IMR-90 (cell line): ENCODE data around the gene CEP170B. TPM values are rescaled to one million over a fixed set of nuclear protein-coding genes. Genes with fewer than 3 reads are reported as not detected.

Source experiments
- ATAC-seq: fragments of 200-7000 bp; cut with Tn5 transposase; 2 replicates; pipeline ENCODE4 v1.9.1; 2020; ENCODE audit warnings: low read depth, mild to moderate bottlenecking, moderate library complexity
- BruUV-seq: library from RNA; stranded (reverse); fragments of 400-500 nt; replicated peaks from 2 replicates; lab custom pipeline; 2021; lab: Mats Ljungman, UMichigan
- CTCF ChIA-PET: fragments of 300-600 bp; formaldehyde crosslinking; extraction: SDS; loops from one replicate; lab custom pipeline; 2021; ENCODE audit warnings: antibody characterized with exemption; lab: Yijun Ruan, JAX
- POLR2A ChIA-PET: fragments of 300-600 bp; sonication (Branson Sonifier 250); formaldehyde crosslinking; loops from one replicate; lab custom pipeline; 2022; ENCODE audit warnings: antibody characterized with exemption; ENCODE audit not compliant: unreplicated experiment; lab: Charles Lee
- DNase-seq: peaks from one replicate; pipeline ENCODE4 v3.0.0; 2013
- H2AFZ ChIP-seq: replicated peaks from 2 replicates; pipeline ENCODE3; 2013; ENCODE audit warnings: low read length, mild to moderate bottlenecking; ENCODE audit not compliant: poor library complexity
- H2AK5ac ChIP-seq: 2 replicates; pipeline ENCODE4 v1.6.1; 2013; ENCODE audit warnings: low read depth, low read length, inconsistent platforms
- H2AK9ac ChIP-seq: replicated peaks from 2 replicates; pipeline ENCODE3; 2013; ENCODE audit warnings: mild to moderate bottlenecking, low read depth, low read length, moderate library complexity; ENCODE audit not compliant: poor library complexity
- H2BK120ac ChIP-seq: 2 replicates; pipeline ENCODE4 v1.6.1; 2013; ENCODE audit warnings: low read depth, low read length, inconsistent platforms
- H2BK15ac ChIP-seq: 3 replicates; pipeline ENCODE4 v1.6.1; 2013; ENCODE audit warnings: low read depth, low read length, inconsistent platforms
- H2BK20ac ChIP-seq: 2 replicates; pipeline ENCODE4 v1.6.1; 2013; ENCODE audit warnings: low read depth, mild to moderate bottlenecking, inconsistent platforms, low read length, moderate library complexity
- H2BK5ac ChIP-seq: 2 replicates; pipeline ENCODE4 v1.6.1; 2013; ENCODE audit warnings: mild to moderate bottlenecking, low read depth, low read length, inconsistent platforms; ENCODE audit not compliant: poor library complexity, severe bottlenecking
- H3K14ac ChIP-seq: replicated peaks from 2 replicates; pipeline ENCODE4 v1.6.1; 2013; ENCODE audit warnings: low read depth, low read length, inconsistent platforms
- H3K18ac ChIP-seq: 2 replicates; pipeline ENCODE4 v1.6.1; 2013; ENCODE audit warnings: low read depth, low read length, control low read depth
- H3K23ac ChIP-seq: 2 replicates; pipeline ENCODE4 v1.6.1; 2013; ENCODE audit warnings: low read depth, low read length, inconsistent platforms
- H3K27ac ChIP-seq: 2 replicates; pipeline ENCODE4 v1.5.1; 2013; ENCODE audit warnings: mild to moderate bottlenecking, control low read depth, low read length; ENCODE audit not compliant: insufficient read depth
- H3K27me3 ChIP-seq: 2 replicates; pipeline ENCODE4 v1.6.1; 2013; ENCODE audit warnings: low read length; ENCODE audit not compliant: control insufficient read depth, insufficient read depth
- H3K36me3 ChIP-seq: 2 replicates; pipeline ENCODE4 v1.6.1; 2013; ENCODE audit warnings: low read length, mixed read lengths; ENCODE audit not compliant: control insufficient read depth, insufficient read depth
- H3K4ac ChIP-seq: 2 replicates; pipeline ENCODE4 v1.6.1; 2013; ENCODE audit warnings: low read depth, low read length, inconsistent platforms
- H3K4me1 ChIP-seq: 2 replicates; pipeline ENCODE4 v1.6.1; 2013; ENCODE audit warnings: low read length, mixed read lengths; ENCODE audit not compliant: control insufficient read depth, insufficient read depth
- H3K4me2 ChIP-seq: 2 replicates; pipeline ENCODE4 v1.6.1; 2013; ENCODE audit warnings: low read depth, mild to moderate bottlenecking, control low read depth, low read length, moderate library complexity
- H3K4me3 ChIP-seq: 2 replicates; pipeline ENCODE4 v1.5.1; 2013; ENCODE audit warnings: low read depth, mild to moderate bottlenecking, control low read depth, low read length, moderate library complexity; ENCODE audit not compliant: insufficient read depth
- H3K56ac ChIP-seq: 2 replicates; pipeline ENCODE4 v1.6.1; 2013; ENCODE audit warnings: low read length, inconsistent platforms; ENCODE audit not compliant: insufficient read depth; ENCODE audit errors: extremely low read depth
- H3K79me1 ChIP-seq, 2 experiments: 2 replicates each; pipeline ENCODE4 v1.6.1; 2013; ENCODE audit warnings: low read length in 2 of 2, inconsistent platforms in 1 of 2, low read depth in 1 of 2
- H3K9ac ChIP-seq: 2 replicates; pipeline ENCODE4 v1.6.1; 2013; ENCODE audit warnings: low read depth, low read length, control low read depth
- H3K9me1 ChIP-seq: 2 replicates; pipeline ENCODE4 v1.6.1; 2013; ENCODE audit warnings: low read length, inconsistent platforms; ENCODE audit not compliant: insufficient read depth
- H3K9me3 ChIP-seq: 2 replicates; pipeline ENCODE4 v1.6.1; 2013; ENCODE audit warnings: low read length; ENCODE audit not compliant: control insufficient read depth, insufficient read depth
- H4K20me1 ChIP-seq: 2 replicates; pipeline ENCODE4 v1.6.1; 2013; ENCODE audit warnings: low read length, inconsistent platforms; ENCODE audit not compliant: insufficient read depth
- H4K5ac ChIP-seq: 2 replicates; pipeline ENCODE4 v1.6.1; 2013; ENCODE audit warnings: mild to moderate bottlenecking, low read depth, low read length, control low read depth
- H4K8ac ChIP-seq, 2 experiments: 2 replicates each; pipeline ENCODE4 v1.6.1; 2013; ENCODE audit warnings: low read depth in 2 of 2, low read length in 2 of 2, control low read depth in 1 of 2, inconsistent platforms in 1 of 2
- H4K91ac ChIP-seq: 2 replicates; pipeline ENCODE4 v1.6.1; 2013; ENCODE audit warnings: low read depth, low read length, inconsistent platforms; ENCODE audit not compliant: insufficient read depth
- CEBPB ChIP-seq: IDR thresholded peaks from 2 replicates; pipeline ENCODE4 v1.6.1; 2012; ENCODE audit warnings: low read depth, low read length, improper control_type of control experiment
- CHD1 ChIP-seq: IDR thresholded peaks from 2 replicates; pipeline ENCODE4 v1.6.1; 2012; ENCODE audit warnings: low read depth, low read length, improper control_type of control experiment
- CTCF ChIP-seq: conservative IDR thresholded peaks from 2 replicates; pipeline ENCODE4 v1.5.1; 2012; ENCODE audit warnings: mild to moderate bottlenecking, low read depth, low read length, improper control_type of control experiment
- ELK1 ChIP-seq: fragments of 150-350 bp; IDR thresholded peaks from 2 replicates; pipeline ENCODE4 v1.6.1; 2016; ENCODE audit warnings: low read depth, mild to moderate bottlenecking, low read length, moderate library complexity, borderline replicate concordance
- MAFK ChIP-seq: IDR thresholded peaks from 2 replicates; pipeline ENCODE4 v1.6.1; 2012; ENCODE audit warnings: low read depth, low read length, improper control_type of control experiment
- NFE2L2 ChIP-seq: fragments of 150-350 bp; IDR thresholded peaks from 2 replicates; pipeline ENCODE4 v1.6.1; 2016; ENCODE audit warnings: low read depth, mild to moderate bottlenecking, low read length
- POLR2A ChIP-seq: IDR thresholded peaks from 2 replicates; pipeline ENCODE4 v1.6.1; 2012; ENCODE audit warnings: mild to moderate bottlenecking, low read depth, low read length
- RAD21 ChIP-seq: IDR thresholded peaks from 2 replicates; pipeline ENCODE4 v1.6.1; 2012; ENCODE audit warnings: low read length, improper control_type of control experiment
- RCOR1 ChIP-seq: IDR thresholded peaks from 2 replicates; pipeline ENCODE4 v1.6.1; 2012; ENCODE audit warnings: mild to moderate bottlenecking, low read length, improper control_type of control experiment; ENCODE audit not compliant: insufficient replicate concordance
- RFX5 ChIP-seq: IDR thresholded peaks from 2 replicates; pipeline ENCODE4 v1.8.0; 2012; ENCODE audit warnings: low read depth, mild to moderate bottlenecking, low read length, moderate library complexity
- USF2 ChIP-seq: fragments of 150-350 bp; IDR thresholded peaks from 2 replicates; pipeline ENCODE4 v1.6.1; 2017; ENCODE audit warnings: mild to moderate bottlenecking, antibody characterized with exemption, low read length, low read depth
- WGBS, 2 experiments: methylation state at CpG; one replicate each; pipeline versions ENCODE4 v1.1.5 to v1.1.7; 2013; ENCODE audit warnings: missing lambda C conversion rate in 2 of 2; ENCODE audit not compliant: insufficient read length in 1 of 2; ENCODE audit errors: extremely low coverage in 2 of 2; 5-methylcytosine and 5-hydroxymethylcytosine counted together
- dilution Hi-C: fragments of 300-500 bp; cut with HindIII; formaldehyde crosslinking; loops from one replicate; pipeline ENCODE4 v1.14.3; 2018; ENCODE audit warnings: low sequenced_read_pairs; ENCODE audit not compliant: unreplicated experiment
- in situ Hi-C: fragments of 300-500 bp; cut with MboI; formaldehyde crosslinking; loops from 3 replicates; pipeline ENCODE4 v1.14.3; 2019; ENCODE audit warnings: low sequenced_read_pairs, inconsistent platforms, mixed read lengths
- intact Hi-C: fragments of 100-400 bp; cut with micrococcal nuclease; formaldehyde crosslinking; loops from 2 replicates; pipeline ENCODE4 v1.10.0; 2022
- polyA plus RNA-seq, 3 experiments: library from polyadenylated mRNA; depleted of rRNA; stranded (reverse); fragments of >200 nt; gene quantifications; 2 replicates each; pipeline ENCODE4 v1.2.3, GENCODE V29; 2012; ENCODE audit warnings: low replicate concordance in 1 of 3
- total RNA-seq: library from RNA; depleted of rRNA; stranded (reverse); fragments of >200 nt; gene quantifications from 2 replicates; pipeline ENCODE4 v1.2.3, GENCODE V29; 2012

Gene CEP170B
- total and polyA plus RNA-seq, 2 of the 4 experiments (the other 2 are of a cell fraction), result 3.6 to 13.1 TPM

DNA sequence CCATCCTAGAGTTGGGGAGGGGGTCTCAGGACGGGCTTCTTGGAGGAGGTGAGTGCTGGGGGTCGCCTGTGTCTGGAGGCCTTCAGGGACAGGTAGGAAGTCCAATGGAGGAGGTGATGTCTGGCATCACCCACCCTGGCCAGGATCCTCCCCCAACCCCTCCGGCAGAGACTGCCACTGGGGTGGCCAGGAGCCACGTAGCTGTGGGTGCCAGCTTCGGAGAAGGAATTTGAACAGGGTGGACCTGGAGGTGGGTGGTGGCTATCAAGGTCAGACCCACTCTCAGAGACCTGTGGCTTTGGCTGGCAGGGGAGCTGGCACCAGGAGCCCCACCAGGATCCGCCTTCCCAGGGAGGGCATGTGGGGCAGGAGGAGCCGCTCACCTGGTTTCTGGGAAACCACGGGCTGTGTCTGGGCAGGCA is 9.1 kb downstream of the CEP170B start:
- H3K9me1 ChIP-seq, result peaks cover 9% of the 10 kb centered on the region
- no peak overlapping the region for H3K4me2 ChIP-seq
- H3K4me3 ChIP-seq, result no peak overlapping the region
- no peak for TF ChIP-seq POLR2A
- TF ChIP-seq RCOR1, result no peak
- TF ChIP-seq MAFK, result no peak
- TF ChIP-seq ELK1, result no peak
- TF ChIP-seq NFE2L2, result no peak
- TF ChIP-seq RFX5, result no peak
- TF ChIP-seq RAD21, result no peak
- no peak for TF ChIP-seq CHD1
- no peak for TF ChIP-seq CTCF
- TF ChIP-seq USF2, result no peak
- no peak for TF ChIP-seq CEBPB
- H3K56ac ChIP-seq, result no peak overlapping the region
- POLR2A ChIA-PET, result no interaction called here
- no peak overlapping the region for H3K14ac ChIP-seq
- no TSS peak for BruUV-seq
- no peak overlapping the region for H3K18ac ChIP-seq
- H3K36me3 ChIP-seq, result peaks cover 13% of the 10 kb centered on the region; the same call in 1 of the 2 replicates
- H2AK9ac ChIP-seq, result no peak overlapping the region
- H3K4ac ChIP-seq, result no peak overlapping the region
- H4K8ac ChIP-seq, result no peak overlapping the region
- no peaks in the 10 kb centered on the region for H3K27me3 ChIP-seq
- dilution Hi-C loops, result no loop called here
- H3K27ac ChIP-seq, result no peak overlapping the region
- peaks cover 17 to 63% of the 10 kb centered on the region in 2 experiments for H3K79me1 ChIP-seq
- H2BK5ac ChIP-seq, result no peak overlapping the region
- in situ Hi-C loops, result no loop called here
- H2AK5ac ChIP-seq, result no peak overlapping the region
- H2BK20ac ChIP-seq, result no peak overlapping the region
- no peak overlapping the region for H2BK120ac ChIP-seq
- H2BK15ac ChIP-seq, result no peak overlapping the region
- intact Hi-C loops, result no loop called here
- ATAC-seq (no peak), DNase-seq (no peak)
- H4K20me1 ChIP-seq, result peaks cover 69% of the 10 kb centered on the region
- no peaks in the 10 kb centered on the region; the same call in 1 of the 2 replicates for H3K9me3 ChIP-seq
- peaks cover 5% of the 10 kb centered on the region for H3K4me1 ChIP-seq
- H4K5ac ChIP-seq, result no peak overlapping the region
- H4K91ac ChIP-seq, result no peak overlapping the region
- H2AFZ ChIP-seq, result no peak overlapping the region
- no peak overlapping the region for H3K9ac ChIP-seq
- no peak overlapping the region for H3K23ac ChIP-seq
- CTCF ChIA-PET, result no interaction called here
- WGBS, 2 experiments, result no CpG with 5 or more reads among the region's 8 CpGs
